Cardiac septum (tissue), 1 donor: Measurements from ENCODE around the gene AGAP1. TPM values are rescaled to one million over a fixed set of nuclear protein-coding genes. Genes with fewer than 3 reads are reported as not detected.

Experiments
- DNase-seq: peaks from one replicate; pipeline ENCODE4 v3.0.0-alpha.2; 2020; ENCODE audit warnings: low spot score
- intact Hi-C: fragments of 100-400 bp; cut with DNase I; formaldehyde crosslinking; loops from one replicate; pipeline ENCODE4 v1.14.0; 2022
- total RNA-seq: library from RNA; stranded (reverse); fragmentation: NEBNext Ultra II Directional; extraction: Animal tissue kit (Norgen Biotek cat#: 25700); gene quantifications from one replicate; pipeline ENCODE4 v1.2.1, GENCODE V29; 2021
- donor health status: DM: no; HTN: no; CAD: no.

AGAP1 gene
- total RNA-seq, 1 donor from 2014 or later: 18.7 TPM

- intact Hi-C loops: no loop called here
- no peak for DNase-seq
Observed at GRCh38 chr2:235876099-235876679, 382.3 kb downstream of the AGAP1 start.

- no peak for DNase-seq
- intact Hi-C loops: no loop called here
Observed at GRCh38 chr2:235877275-235877802, 383.5 kb downstream of the AGAP1 start.

GRCh38 chr2:235879116-235879515, 385.3 kb downstream of the AGAP1 start:
- no peak for DNase-seq
- intact Hi-C loops: no loop called here

DNA sequence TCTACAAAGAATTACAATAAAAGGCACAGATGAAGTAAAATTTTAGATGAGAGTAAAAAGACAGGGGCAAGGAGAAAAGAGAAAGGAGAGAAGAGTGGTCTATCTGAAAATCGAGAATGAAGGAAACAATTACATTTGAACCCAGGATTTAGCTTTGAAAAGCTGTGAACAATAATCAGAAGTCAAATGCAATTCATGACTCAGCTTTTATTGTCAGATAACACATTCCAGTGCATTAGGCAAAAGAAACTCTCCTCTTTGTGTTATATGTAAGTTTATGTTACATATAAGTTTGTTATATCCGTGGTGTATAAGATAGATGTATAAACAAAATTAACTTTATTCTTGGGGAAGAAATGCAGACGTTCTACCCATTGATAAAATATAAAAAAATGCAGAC, 389.8 kb downstream of the AGAP1 start:
- intact Hi-C loops: no loop called here
- DNase-seq: no peak

GRCh38 chr2:235889302-235889630, 395.4 kb downstream of the AGAP1 start:
- no peak for DNase-seq
- intact Hi-C loops: no loop called here

GRCh38 chr2:235893129-235893698, 399.4 kb downstream of the AGAP1 start:
- DNase-seq: no peak
- intact Hi-C loops: no loop called here

- DNase-seq: no peak
- intact Hi-C loops: no loop called here
Observed at GRCh38 chr2:235894839-235895238, 401.0 kb downstream of the AGAP1 start.

GRCh38 chr2:235896061-235896460, 402.2 kb downstream of the AGAP1 start:
- intact Hi-C loops: no loop called here
- no peak for DNase-seq

DNA sequence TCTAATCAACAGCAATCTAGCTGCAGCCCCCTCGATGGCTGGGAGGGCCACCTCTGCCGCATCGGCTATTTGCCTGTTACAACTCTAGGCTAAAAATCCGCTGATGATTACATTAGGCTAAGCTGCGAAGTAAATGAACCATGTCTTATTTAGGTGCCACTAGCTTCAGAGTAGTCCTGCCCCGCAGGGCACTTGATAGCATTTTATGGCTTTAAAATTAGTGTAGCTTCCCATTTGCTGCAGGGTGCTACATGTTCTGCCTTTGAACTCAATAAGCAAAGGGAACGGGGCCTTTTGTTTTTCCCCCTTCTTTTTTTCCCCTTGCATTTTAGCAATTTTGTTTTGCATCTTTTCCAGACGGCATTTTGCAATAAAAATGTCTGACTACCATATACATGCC, 404.1 kb downstream of the AGAP1 start:
- intact Hi-C loops: no loop called here
- no peak for DNase-seq

- intact Hi-C loops: no loop called here
- DNase-seq: no peak
Observed at GRCh38 chr2:235898766-235899165, 404.9 kb downstream of the AGAP1 start.

DNA sequence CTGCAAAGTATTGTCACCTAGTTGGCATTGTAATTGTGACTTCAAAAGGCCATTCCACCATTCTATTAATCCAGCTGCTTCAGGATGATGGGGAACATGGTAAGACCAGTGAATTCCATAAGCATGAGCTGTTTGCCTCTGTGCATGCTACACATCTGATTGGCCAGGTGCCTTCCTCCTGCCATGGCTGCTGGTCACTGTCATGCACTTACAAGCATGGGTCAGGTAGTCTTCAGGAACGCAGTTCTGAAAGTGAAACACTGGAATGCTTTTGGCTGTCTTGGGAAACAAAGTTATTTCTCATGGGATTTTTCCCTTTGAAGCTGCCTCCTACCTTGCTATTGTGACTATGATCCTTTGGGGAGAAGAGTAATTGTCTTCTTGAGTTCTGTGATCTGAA, 406.8 kb downstream of the AGAP1 start:
- intact Hi-C loops: no loop called here
- no peak for DNase-seq

DNA sequence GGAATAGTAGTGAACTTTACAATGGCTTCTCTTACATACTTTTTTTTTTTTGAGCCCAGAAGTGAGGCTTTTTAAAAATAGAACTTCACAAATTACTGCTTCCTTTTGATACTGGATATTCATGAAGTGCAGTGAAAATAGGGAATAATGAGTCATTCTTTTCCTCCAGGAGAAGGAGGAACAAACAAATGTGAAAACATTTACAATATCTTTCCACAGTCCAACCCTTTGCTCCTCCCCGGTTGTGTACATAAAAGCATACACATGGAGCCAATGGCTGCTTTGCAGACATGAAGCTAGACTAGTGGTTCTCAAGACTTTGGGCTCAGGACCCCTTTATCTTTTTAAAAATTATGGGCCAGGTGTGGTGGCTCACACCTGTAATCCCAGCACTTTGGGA, 407.4 kb downstream of the AGAP1 start:
- intact Hi-C loops: no loop called here
- DNase-seq: no peak

DNA sequence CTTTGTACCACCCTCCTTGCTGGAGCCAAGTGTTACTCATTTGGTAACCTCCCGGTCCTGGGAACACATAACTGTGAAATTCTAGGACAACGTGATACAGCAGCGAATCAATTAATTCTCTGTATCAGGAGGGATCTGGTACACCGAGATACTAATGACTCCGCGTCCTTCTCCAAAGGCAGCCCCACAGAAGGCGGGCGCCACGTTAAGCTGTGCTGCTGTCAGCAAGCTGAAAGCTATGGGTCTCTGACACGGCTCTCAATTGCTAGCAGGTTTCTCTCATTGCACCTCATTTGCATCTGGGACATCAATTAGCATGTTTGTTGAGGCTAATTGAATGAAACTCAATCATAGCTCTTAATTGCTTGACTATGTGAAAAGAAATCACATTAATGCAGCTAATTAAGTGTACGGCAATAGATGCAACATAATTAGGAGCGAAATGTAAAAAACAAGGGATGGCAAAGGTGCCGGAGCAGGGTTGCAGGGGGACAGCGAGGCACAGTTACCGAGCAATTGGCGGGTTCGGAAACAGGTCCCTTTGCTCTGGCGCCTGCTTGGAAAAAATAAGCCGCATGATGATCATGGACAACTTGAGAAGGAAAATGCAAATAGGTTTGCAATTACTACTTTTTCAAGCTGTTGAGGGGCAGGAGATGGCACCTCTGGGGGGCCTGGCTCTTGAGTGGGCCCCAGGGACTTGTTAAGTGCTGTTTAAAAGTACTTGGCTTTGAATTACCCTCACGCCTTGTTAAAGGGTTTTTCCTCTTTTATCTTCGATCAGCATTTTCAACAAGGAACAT, 410.1 kb downstream of the AGAP1 start:
- intact Hi-C loops: no loop called here
- no peak for DNase-seq

GRCh38 chr2:235904585-235904931, 410.7 kb downstream of the AGAP1 start:
- intact Hi-C loops: no loop called here
- no peak for DNase-seq

GRCh38 chr2:235908826-235909225, 415.0 kb downstream of the AGAP1 start:
- intact Hi-C loops: no loop called here

GRCh38 chr2:235909358-235909757, 415.5 kb downstream of the AGAP1 start:
- DNase-seq: no peak
- intact Hi-C loops: no loop called here

More at GRCh38 chr2:235908826-235909225, 415.0 kb downstream of the AGAP1 start:
- DNase-seq: no peak

DNA sequence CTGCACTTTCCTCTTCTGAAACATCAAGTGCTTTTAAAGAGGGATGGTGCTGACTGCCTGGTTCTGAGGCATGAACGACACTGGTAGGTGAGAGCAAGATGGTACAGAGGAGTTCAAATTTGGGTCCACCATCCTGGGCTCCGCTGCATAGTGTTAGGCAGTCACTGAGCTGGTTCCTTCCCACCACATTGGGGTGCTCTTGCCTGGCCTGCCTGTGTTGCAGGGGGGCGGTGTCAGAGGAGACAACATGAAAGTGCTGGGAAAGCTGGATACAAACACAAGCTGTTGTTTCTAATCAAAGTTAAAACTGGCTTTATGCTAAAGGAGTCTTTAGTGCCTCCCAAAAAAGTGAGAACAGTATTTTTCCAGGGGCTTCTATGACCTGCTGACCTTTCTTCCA, 416.2 kb downstream of the AGAP1 start:
- no peak for DNase-seq
- intact Hi-C loops: no loop called here

DNA sequence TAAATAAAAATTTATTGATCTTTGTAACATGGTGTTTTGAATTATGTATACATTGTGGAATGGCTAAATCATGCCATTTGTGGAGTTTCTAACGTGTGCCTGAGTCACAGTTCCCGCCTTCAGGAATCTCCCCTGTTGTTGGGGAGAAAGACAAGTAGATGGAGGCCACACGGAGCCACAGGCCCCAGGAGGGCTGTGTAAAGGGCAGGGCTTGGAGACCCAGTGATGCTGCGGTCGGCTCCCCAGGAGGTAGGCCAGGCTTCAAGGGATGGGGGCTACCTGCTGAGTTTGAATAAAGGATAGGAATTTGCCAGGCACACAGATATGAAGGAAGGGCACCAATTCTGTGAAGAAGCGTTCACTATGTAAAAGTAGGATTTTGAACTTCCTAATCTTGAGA, 417.3 kb downstream of the AGAP1 start:
- no peak for DNase-seq
- intact Hi-C loops: no loop called here

DNA sequence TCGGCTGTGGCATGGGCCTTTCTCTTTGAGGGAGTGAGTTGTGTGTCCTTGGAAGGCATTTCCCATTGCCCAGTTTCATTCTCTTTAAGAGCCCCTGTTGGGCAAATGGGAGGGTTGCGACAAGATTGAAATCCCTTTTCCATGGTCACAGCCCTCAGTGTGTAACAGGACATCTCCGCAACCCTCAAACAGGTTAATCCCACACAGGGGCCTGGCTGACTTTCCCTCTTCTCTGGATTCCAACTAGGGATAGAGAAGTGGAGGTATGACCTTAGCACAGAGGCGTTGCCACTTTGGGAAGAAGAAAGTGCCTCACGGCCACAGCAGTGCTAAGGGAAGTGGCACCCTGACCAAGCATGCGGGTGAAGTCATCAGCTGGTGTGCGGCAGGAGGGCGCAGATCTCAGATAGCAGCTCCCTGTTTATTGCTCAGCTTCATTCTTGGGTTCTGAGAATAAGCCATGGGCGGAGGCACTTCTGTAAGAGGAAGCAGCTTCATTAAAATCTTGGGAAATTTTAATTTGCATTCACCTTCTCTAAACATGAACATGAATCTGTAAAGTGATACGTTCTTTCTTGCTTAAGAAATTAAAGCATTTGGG, 417.9 kb downstream of the AGAP1 start:
- intact Hi-C loops: no loop called here
- DNase-seq: no peak

- DNase-seq: no peak
- intact Hi-C loops: no loop called here
Observed at GRCh38 chr2:235914756-235915155, 420.9 kb downstream of the AGAP1 start.

DNA sequence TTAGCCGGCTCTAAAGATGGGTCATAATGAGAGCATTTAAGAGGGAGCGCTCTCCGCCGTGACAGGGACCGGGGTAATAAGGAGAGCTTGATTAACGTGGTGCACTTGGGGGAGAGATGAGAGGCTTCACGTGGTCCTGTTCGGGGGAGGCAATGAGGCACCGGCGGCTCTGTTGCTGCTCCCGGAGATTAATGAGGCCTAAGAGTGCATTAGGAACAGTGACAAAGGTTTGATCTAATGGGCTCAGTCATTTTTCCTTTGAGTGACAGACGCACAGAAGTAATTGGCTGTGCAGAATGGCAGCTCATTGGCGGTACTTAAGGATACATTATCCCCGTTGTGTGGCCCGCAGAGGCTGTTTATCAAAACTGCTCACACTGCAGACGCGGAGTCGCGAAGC, 423.7 kb downstream of the AGAP1 start:
- DNase-seq: no peak
- intact Hi-C loops: no loop called here
